GM21825 (cell line): ENCODE data around the gene C19orf25.
"Not testable (repeated sequence)": the region's sequence is repeated elsewhere in the genome, so short reads cannot be mapped to it uniquely, and the experiment has no call there.

Experiments
- ATAC-seq: cut with Tn5 transposase; IDR thresholded peaks from one replicate; pipeline ENCODE4 v1.9.1; 2021; ENCODE audit warnings: mild to moderate bottlenecking, moderate library complexity; ENCODE audit not compliant: unreplicated experiment

Gene C19orf25

GRCh38 chr19:1512671-1513498 lies 33.9 kb upstream of the C19orf25 start, which contains the start of gene ADAMTSL5:
ADAMTSL5 (minus strand) TSS chr19:1513019; CDS start chr19:1510943, 2,076 bp downstream.
- ATAC-seq, result no peak

GRCh38 chr19:1511318-1512317 lies 32.6 kb upstream of the C19orf25 start:
- no peak for ATAC-seq

GRCh38 chr19:1510807-1511206 lies 31.8 kb upstream of the C19orf25 start:
- no peak for ATAC-seq

GRCh38 chr19:1510442-1510806 lies 31.4 kb upstream of the C19orf25 start:
- no peak for ATAC-seq

- ATAC-seq, result no peak
These were observed 30.8 kb upstream of the C19orf25 start for GRCh38 chr19:1509602-1510441.

- ATAC-seq, result no peak
These were observed 29.5 kb upstream of the C19orf25 start for GRCh38 chr19:1508507-1508856.

GRCh38 chr19:1507763-1508506 lies 28.9 kb upstream of the C19orf25 start:
- ATAC-seq, result peak; percentile 45

- no peak for ATAC-seq
These were observed 28.2 kb upstream of the C19orf25 start for GRCh38 chr19:1507192-1507660.

- ATAC-seq, result no peak
These were observed 27.2 kb upstream of the C19orf25 start for GRCh38 chr19:1505991-1506881.

- no peak for ATAC-seq
These were observed 26.0 kb upstream of the C19orf25 start for GRCh38 chr19:1505012-1505411.

GRCh38 chr19:1503925-1504773 lies 25.1 kb upstream of the C19orf25 start:
- ATAC-seq, result no peak

GRCh38 chr19:1503089-1503924 lies 24.3 kb upstream of the C19orf25 start:
- ATAC-seq, result no peak

- no peak for ATAC-seq
These were observed 23.5 kb upstream of the C19orf25 start for GRCh38 chr19:1502433-1503088.

GRCh38 chr19:1501200-1501595 lies 22.2 kb upstream of the C19orf25 start:
- ATAC-seq, result no peak

GRCh38 chr19:1499231-1499630 lies 20.2 kb upstream of the C19orf25 start:
- ATAC-seq, result not testable (repeated sequence)

GRCh38 chr19:1497578-1498235 lies 18.7 kb upstream of the C19orf25 start:
- ATAC-seq, result no peak
